SK-N-SH (cell line): ENCODE data around the gene PLEKHG5.

Experiments
- CHD2 ChIP-seq: fragments of 150-350 bp; IDR thresholded peaks from 2 replicates; pipeline ENCODE4 v1.6.1; 2018; ENCODE audit warnings: low read length; ENCODE audit not compliant: partially characterized antibody
- CTCF ChIP-seq: fragments of 200-600 bp; sonication (generic); IDR thresholded peaks from 2 replicates; pipeline ENCODE4 v1.6.1; 2017; ENCODE audit warnings: antibody characterized with exemption, mild to moderate bottlenecking, moderate library complexity
- EP300 ChIP-seq, 2 experiments: IDR thresholded peaks; 2 replicates each; pipeline versions ENCODE4 v1.4.0 to v1.6.1; 2012; ENCODE audit warnings: borderline replicate concordance in 1 of 2, low read depth in 1 of 2, low read length in 1 of 2
- EZH2phosphoT487 ChIP-seq: fragments of 200-600 bp; sonication (generic); IDR thresholded peaks from 2 replicates; pipeline ENCODE4 v1.6.1; 2017; ENCODE audit warnings: low read depth, mixed run types, mild to moderate bottlenecking, antibody characterized with exemption, moderate library complexity, borderline replicate concordance
- FOXJ3 ChIP-seq: sonication (generic); formaldehyde crosslinking; IDR thresholded peaks from 2 replicates; pipeline ENCODE4 v1.5.1; 2020; ENCODE audit warnings: mild to moderate bottlenecking, missing genetic modification reagents
- GATA2 ChIP-seq: sonication (generic); formaldehyde crosslinking; IDR thresholded peaks from 2 replicates; pipeline ENCODE4 v1.5.0; 2020; ENCODE audit warnings: mild to moderate bottlenecking, missing genetic modification reagents
- MEF2A ChIP-seq: IDR thresholded peaks from 2 replicates; pipeline ENCODE4 v1.4.0; 2012; ENCODE audit warnings: low read depth, borderline replicate concordance
- POLR2AphosphoS5 ChIP-seq: IDR thresholded peaks from 2 replicates; pipeline ENCODE4 v1.6.1; 2012; ENCODE audit warnings: low read depth, low read length
- RFX5 ChIP-seq: IDR thresholded peaks from 2 replicates; pipeline ENCODE4 v1.6.1; 2012; ENCODE audit warnings: mild to moderate bottlenecking, improper control_type of control experiment, low read length
- SMC3 ChIP-seq: IDR thresholded peaks from 2 replicates; pipeline ENCODE4 v1.6.1; 2012; ENCODE audit warnings: low read depth, low read length, improper control_type of control experiment
- TCF12 ChIP-seq: IDR thresholded peaks from 2 replicates; pipeline ENCODE4 v1.4.0; 2012
- YY1 ChIP-seq: IDR thresholded peaks from 2 replicates; pipeline ENCODE4 v1.4.0; 2012; ENCODE audit warnings: low read depth, mild to moderate bottlenecking
- TF ChIP-seq, protein P1 (sequence below): IDR thresholded peaks from 2 replicates; pipeline ENCODE4 v1.4.0; 2012; ENCODE audit warnings: low read depth
- TF ChIP-seq, protein P2 (sequence below): IDR thresholded peaks from 2 replicates; pipeline ENCODE4; 2012

- no peak for TF ChIP-seq CTCF
- TF ChIP-seq SMC3, result no peak
- TF ChIP-seq POLR2AphosphoS5, result no peak
- no peak for TF ChIP-seq EP300 (IDR thresholded peaks at IDR 0.05; ENCODE audit: borderline replicate concordance in 1 of 2, low read depth in 1 of 2, low read length in 1 of 2)
- TF ChIP-seq CHD2, result no peak
- no peak for TF ChIP-seq GATA2 (CRISPR knock-in tag)
- TF ChIP-seq, protein P1, sequence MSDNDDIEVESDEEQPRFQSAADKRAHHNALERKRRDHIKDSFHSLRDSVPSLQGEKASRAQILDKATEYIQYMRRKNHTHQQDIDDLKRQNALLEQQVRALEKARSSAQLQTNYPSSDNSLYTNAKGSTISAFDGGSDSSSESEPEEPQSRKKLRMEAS, result no peak
- TF ChIP-seq FOXJ3 (CRISPR knock-in tag), result no peak
- TF ChIP-seq, protein P2, sequence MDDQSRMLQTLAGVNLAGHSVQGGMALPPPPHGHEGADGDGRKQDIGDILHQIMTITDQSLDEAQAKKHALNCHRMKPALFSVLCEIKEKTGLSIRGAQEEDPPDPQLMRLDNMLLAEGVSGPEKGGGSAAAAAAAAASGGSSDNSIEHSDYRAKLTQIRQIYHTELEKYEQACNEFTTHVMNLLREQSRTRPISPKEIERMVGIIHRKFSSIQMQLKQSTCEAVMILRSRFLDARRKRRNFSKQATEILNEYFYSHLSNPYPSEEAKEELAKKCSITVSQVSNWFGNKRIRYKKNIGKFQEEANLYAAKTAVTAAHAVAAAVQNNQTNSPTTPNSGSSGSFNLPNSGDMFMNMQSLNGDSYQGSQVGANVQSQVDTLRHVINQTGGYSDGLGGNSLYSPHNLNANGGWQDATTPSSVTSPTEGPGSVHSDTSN, result no peak
- no peak for TF ChIP-seq TCF12
- no peak for TF ChIP-seq YY1
- no peak for TF ChIP-seq EZH2phosphoT487
- no peak for TF ChIP-seq RFX5
- TF ChIP-seq MEF2A, result no peak
Measured at GRCh38 chr1:6424000-6424565, 67.4 kb downstream of the PLEKHG5 start.
